H9 (cell line): Measurements from ENCODE around the gene NEUROG3. TPM values are rescaled to one million over a fixed set of nuclear protein-coding genes. Genes with fewer than 3 reads are reported as not detected.
A peak's percentile ranks its signal among the peaks of the same experiment; 100 is the strongest.

ENCODE experiments used
- DNase-seq: peaks from one replicate; pipeline ENCODE4 v3.0.0-alpha.2; 2017
- H2AFZ ChIP-seq: one replicate; pipeline ENCODE4 v1.6.1; 2013; ENCODE audit warnings: mild to moderate bottlenecking, low read length, control low read depth, moderate library complexity
- H2AK5ac ChIP-seq: 2 replicates; pipeline ENCODE4 v1.6.1; 2013; ENCODE audit warnings: low read length, control low read depth, mixed read lengths; ENCODE audit not compliant: insufficient read length
- H2BK120ac ChIP-seq: one replicate; pipeline ENCODE4 v1.6.1; 2013; ENCODE audit warnings: low read depth, mild to moderate bottlenecking, low read length, control low read depth, inconsistent platforms; ENCODE audit not compliant: poor library complexity, severe bottlenecking
- H2BK12ac ChIP-seq: 2 replicates; pipeline ENCODE4 v1.6.1; 2013; ENCODE audit warnings: low read length, control low read depth, mixed read lengths, low read depth; ENCODE audit not compliant: insufficient read length
- H2BK15ac ChIP-seq: 2 replicates; pipeline ENCODE4 v1.6.1; 2013; ENCODE audit warnings: low read depth, low read length, control low read depth
- H2BK20ac ChIP-seq: one replicate; pipeline ENCODE4 v1.6.1; 2013; ENCODE audit warnings: low read depth, mild to moderate bottlenecking, low read length, control low read depth, inconsistent platforms; ENCODE audit not compliant: poor library complexity, severe bottlenecking
- H2BK5ac ChIP-seq: 2 replicates; pipeline ENCODE4 v1.6.1; 2013; ENCODE audit warnings: low read length, control low read depth, mixed read lengths; ENCODE audit not compliant: insufficient read length
- H3K14ac ChIP-seq: 2 replicates; pipeline ENCODE4 v1.6.1; 2013; ENCODE audit warnings: low read length, control low read depth; ENCODE audit not compliant: insufficient read depth
- H3K18ac ChIP-seq: 2 replicates; pipeline ENCODE4 v1.6.1; 2013; ENCODE audit warnings: low read depth, mild to moderate bottlenecking, mixed read lengths, low read length, control low read depth; ENCODE audit not compliant: insufficient read length
- H3K23ac ChIP-seq: 2 replicates; pipeline ENCODE4 v1.6.1; 2013; ENCODE audit warnings: low read length, control low read depth, mixed read lengths, low read depth; ENCODE audit not compliant: insufficient read length
- H3K23me2 ChIP-seq: 2 replicates; pipeline ENCODE4 v1.6.1; 2013; ENCODE audit warnings: low read depth, mild to moderate bottlenecking, mixed read lengths, low read length, control low read depth; ENCODE audit not compliant: insufficient read length, poor library complexity, severe bottlenecking
- H3K27ac ChIP-seq: 2 replicates; pipeline ENCODE4 v1.5.1; 2013; ENCODE audit warnings: low read length, control low read depth, mixed read lengths, low read depth; ENCODE audit not compliant: insufficient read length
- H3K27me3 ChIP-seq: 2 replicates; pipeline ENCODE4 v1.6.1; 2013; ENCODE audit warnings: low read length, control low read depth, inconsistent platforms; ENCODE audit not compliant: insufficient read depth
- H3K4ac ChIP-seq: 2 replicates; pipeline ENCODE4 v1.6.1; 2013; ENCODE audit warnings: low read depth, mild to moderate bottlenecking, control low read depth, inconsistent platforms, low read length, moderate library complexity
- H3K4me1 ChIP-seq: 2 replicates; pipeline ENCODE4 v1.6.1; 2013; ENCODE audit warnings: low read length, control low read depth, inconsistent platforms; ENCODE audit not compliant: insufficient read depth
- H3K4me2 ChIP-seq: 2 replicates; pipeline ENCODE4 v1.6.1; 2013; ENCODE audit warnings: low read length, control low read depth, mixed read lengths; ENCODE audit not compliant: insufficient read length, insufficient read depth
- H3K56ac ChIP-seq: 2 replicates; pipeline ENCODE4 v1.6.1; 2013; ENCODE audit warnings: low read depth, mild to moderate bottlenecking, mixed read lengths, low read length, control low read depth; ENCODE audit not compliant: insufficient read length
- H3K79me1 ChIP-seq: 2 replicates; pipeline ENCODE4 v1.6.1; 2013; ENCODE audit warnings: low read depth, mild to moderate bottlenecking, moderate library complexity, low read length, control low read depth, inconsistent platforms; ENCODE audit not compliant: insufficient read depth, poor library complexity, severe bottlenecking
- H3K79me2 ChIP-seq: 2 replicates; pipeline ENCODE4 v1.6.1; 2013; ENCODE audit warnings: low read length, control low read depth, inconsistent platforms; ENCODE audit not compliant: insufficient read depth
- H3K9ac ChIP-seq: 2 replicates; pipeline ENCODE4 v1.6.1; 2013; ENCODE audit warnings: low read length, control low read depth, mixed read lengths; ENCODE audit not compliant: insufficient read length; ENCODE audit errors: extremely low read depth
- H3K9me3 ChIP-seq: one replicate; pipeline ENCODE4 v1.6.1; 2013; ENCODE audit warnings: low read depth, low read length, inconsistent platforms; ENCODE audit not compliant: control insufficient read depth
- H3T11ph ChIP-seq: one replicate; pipeline ENCODE4 v1.6.1; 2013; ENCODE audit warnings: mild to moderate bottlenecking, low read length, control low read depth, inconsistent platforms
- H4K20me1 ChIP-seq: one replicate; pipeline ENCODE4 v1.6.1; 2013; ENCODE audit not compliant: control insufficient read depth, insufficient read length, insufficient read depth
- H4K5ac ChIP-seq: 2 replicates; pipeline ENCODE4 v1.6.1; 2013; ENCODE audit warnings: low read depth, mild to moderate bottlenecking, mixed read lengths, low read length, control low read depth; ENCODE audit not compliant: insufficient read length
- H4K8ac ChIP-seq: replicated peaks from 2 replicates; pipeline ENCODE4 v1.6.1; 2013; ENCODE audit warnings: low read length, control low read depth, mixed read lengths, low read depth; ENCODE audit not compliant: insufficient read length
- H4K91ac ChIP-seq: 2 replicates; pipeline ENCODE4 v1.6.1; 2013; ENCODE audit warnings: low read depth, mild to moderate bottlenecking, moderate library complexity, mixed read lengths, low read length, control low read depth; ENCODE audit not compliant: insufficient read length
- H3K27ac Mint-ChIP-seq, 3 experiments: 2 replicates in 2 of 3; 3 replicates in 1 of 3; pipeline ENCODE4 v1.8.0; 2020 to 2021; ENCODE audit warnings: mixed read lengths in 3 of 3, mild to moderate bottlenecking in 1 of 3, moderate library complexity in 1 of 3
- H3K27me3 Mint-ChIP-seq: 2 replicates; pipeline ENCODE4 v1.8.0; 2021; ENCODE audit warnings: low read depth, mild to moderate bottlenecking, moderate library complexity, mixed read lengths
- H3K36me3 Mint-ChIP-seq, 3 experiments: 2 replicates in 2 of 3; 3 replicates in 1 of 3; pipeline ENCODE4 v1.8.0; 2020 to 2021; ENCODE audit warnings: low read depth in 3 of 3, mixed read lengths in 3 of 3; ENCODE audit not compliant: insufficient read depth in 1 of 3
- H3K4me1 Mint-ChIP-seq, 2 experiments: 2 replicates each; pipeline ENCODE4 v1.8.0; 2020; ENCODE audit warnings: mixed read lengths in 2 of 2
- H3K4me3 Mint-ChIP-seq, 2 experiments: 2 replicates in 1 of 2; 3 replicates in 1 of 2; pipeline ENCODE4 v1.8.0; 2020 to 2021; ENCODE audit warnings: mild to moderate bottlenecking in 2 of 2, mixed read lengths in 2 of 2, moderate library complexity in 1 of 2
- H3K9me3 Mint-ChIP-seq, 2 experiments: 2 replicates in 1 of 2; 3 replicates in 1 of 2; pipeline ENCODE4 v1.8.0; 2020; ENCODE audit warnings: mild to moderate bottlenecking in 2 of 2, mixed read lengths in 2 of 2, moderate library complexity in 1 of 2
- CTCF ChIP-seq: fragments of 200-600 bp; sonication (generic); conservative IDR thresholded peaks from 3 replicates; pipeline ENCODE4 v1.8.0; 2021; ENCODE audit warnings: antibody characterized with exemption, mild to moderate bottlenecking
- WGBS: extraction: QIAGEN DNeasy Blood & Tissue Kit; methylation state at CpG from one replicate; pipeline ENCODE4 v1.1.7; 2013; ENCODE audit warnings: missing lambda C conversion rate, low lambda C conversion rate, mixed read lengths; ENCODE audit not compliant: insufficient read length; ENCODE audit errors: extremely low coverage; 5-methylcytosine and 5-hydroxymethylcytosine counted together
- total RNA-seq: library from RNA; stranded (reverse); gene quantifications from 2 replicates; pipeline ENCODE4 v1.2.1, GENCODE V29; 2021

The NEUROG3 gene
- total RNA-seq, 1 experiment from 2014 or later: not detected

GRCh38 chr10:69572159-69573055 is 815 bp downstream of the NEUROG3 start:
- Histone ChIP-seq H4K8ac (no peak overlapping the region), H4K91ac (no peak overlapping the region), H3K23me2 (peaks cover 46% of the 10 kb centered on the region), H3K79me2 (no peaks in the 10 kb centered on the region), H3K27me3 (peaks cover 87% of the 10 kb centered on the region), H3K79me1 (no peaks in the 10 kb centered on the region), H3K18ac (no peak overlapping the region), H3K23ac (no peak overlapping the region), H2BK15ac (no peak overlapping the region), H2AK5ac (no peak overlapping the region), H3T11ph (no peak overlapping the region), H3K4me1 (peaks cover 16% of the 10 kb centered on the region), H2BK120ac (no peak overlapping the region), H2BK12ac (no peak overlapping the region), H3K9me3 (no peaks in the 10 kb centered on the region), H3K9ac (no peak overlapping the region), H4K20me1 (peaks cover 3% of the 10 kb centered on the region), H3K4ac (no peak overlapping the region), H3K14ac (no peak overlapping the region), H3K56ac (no peak overlapping the region), H2BK5ac (no peak overlapping the region), H3K4me2 (peak overlapping the region; percentile 59), H4K5ac (no peak overlapping the region), H2BK20ac (no peak overlapping the region), H2AFZ (no peak overlapping the region), H3K27ac (no peak overlapping the region)
- no CpG with 5 or more reads among the region's 85 CpGs for WGBS
- Mint-ChIP-seq H3K4me3 (peak overlapping the region; percentile 41 to 85), H3K9me3 (peaks cover 0 to 3% of the 10 kb centered on the region in 2 experiments; a peak in 3 of 5 replicates), H3K27me3 (no peaks in the 10 kb centered on the region; the same call in none of the 2 replicates), H3K27ac (peak overlapping the region in 1 of 3 experiments; percentile 65; a peak in 1 of 7 replicates), H3K4me1 (peaks cover 65 to 77% of the 10 kb centered on the region in 2 experiments), H3K36me3 (no peaks in the 10 kb centered on the region; a peak in 1 of 7 replicates)
- DNase-seq: peak; percentile 57
- TF ChIP-seq CTCF: no peak
